Trophoblast cell (in vitro differentiated cells and primary cell): ENCODE measurements around the gene LRCOL1.
A peak's percentile ranks its signal among the peaks of the same experiment; 100 is the strongest.

Source experiments
- DNase-seq, 2 donors: peaks; one replicate each; pipeline ENCODE4 v3.0.0-alpha.2; 2016
- H2AFZ ChIP-seq: 2 replicates; pipeline ENCODE4 v1.6.1; 2013; ENCODE audit warnings: low read length, moderate library complexity, mild to moderate bottlenecking; ENCODE audit not compliant: insufficient read depth, poor library complexity
- H2AK5ac ChIP-seq: 2 replicates; pipeline ENCODE4 v1.6.1; 2013; ENCODE audit warnings: mild to moderate bottlenecking, low read length
- H2BK120ac ChIP-seq: 2 replicates; pipeline ENCODE4 v1.6.1; 2013; ENCODE audit warnings: low read length, mild to moderate bottlenecking, moderate library complexity; ENCODE audit not compliant: insufficient read depth, poor library complexity
- H2BK12ac ChIP-seq: 2 replicates; pipeline ENCODE4 v1.6.1; 2013; ENCODE audit warnings: mild to moderate bottlenecking, low read length, moderate library complexity
- H2BK5ac ChIP-seq: 2 replicates; pipeline ENCODE4 v1.6.1; 2013; ENCODE audit warnings: low read length, low read depth, moderate library complexity, mild to moderate bottlenecking; ENCODE audit not compliant: poor library complexity
- H3K14ac ChIP-seq: 2 replicates; pipeline ENCODE4 v1.6.1; 2013; ENCODE audit warnings: mild to moderate bottlenecking, low read length
- H3K18ac ChIP-seq: 2 replicates; pipeline ENCODE4 v1.6.1; 2013; ENCODE audit warnings: mild to moderate bottlenecking, low read length
- H3K23ac ChIP-seq: 2 replicates; pipeline ENCODE4 v1.6.1; 2013; ENCODE audit warnings: low read length
- H3K27ac ChIP-seq: 2 replicates; pipeline ENCODE4 v1.5.1; 2013; ENCODE audit warnings: low read depth, mild to moderate bottlenecking, inconsistent platforms, low read length, moderate library complexity
- H3K27me3 ChIP-seq: 2 replicates; pipeline ENCODE4 v1.6.1; 2013; ENCODE audit warnings: inconsistent platforms, mild to moderate bottlenecking, low read length, moderate library complexity; ENCODE audit not compliant: insufficient read depth
- H3K36me3 ChIP-seq, 2 experiments: 1 replicate in 1 of 2; 2 replicates in 1 of 2; pipeline ENCODE4 v1.6.1; 2013; ENCODE audit warnings: low read length in 2 of 2, mild to moderate bottlenecking in 2 of 2, moderate library complexity in 1 of 2; ENCODE audit not compliant: insufficient read depth in 2 of 2, control insufficient read depth in 1 of 2
- H3K4ac ChIP-seq: 2 replicates; pipeline ENCODE4 v1.6.1; 2013; ENCODE audit warnings: low read depth, mild to moderate bottlenecking, low read length, moderate library complexity
- H3K4me1 ChIP-seq, 2 experiments: 1 replicate in 1 of 2; 2 replicates in 1 of 2; pipeline ENCODE4 v1.6.1; 2013; ENCODE audit warnings: low read length in 2 of 2, mild to moderate bottlenecking in 2 of 2, moderate library complexity in 1 of 2; ENCODE audit not compliant: insufficient read depth in 2 of 2, control insufficient read depth in 1 of 2
- H3K4me2 ChIP-seq: 2 replicates; pipeline ENCODE4 v1.6.1; 2013; ENCODE audit warnings: inconsistent platforms, mild to moderate bottlenecking, low read length, moderate library complexity
- H3K4me3 ChIP-seq: 2 replicates; pipeline ENCODE4 v1.5.1; 2013; ENCODE audit warnings: mild to moderate bottlenecking, low read depth, low read length, inconsistent platforms
- H3K79me1 ChIP-seq: one replicate; pipeline ENCODE4 v1.6.1; 2013; ENCODE audit warnings: low read length
- H3K79me2 ChIP-seq: 2 replicates; pipeline ENCODE4 v1.6.1; 2013; ENCODE audit warnings: low read length, mild to moderate bottlenecking; ENCODE audit not compliant: control insufficient read depth, insufficient read depth, poor library complexity
- H3K9ac ChIP-seq: 2 replicates; pipeline ENCODE4 v1.6.1; 2013; ENCODE audit warnings: mild to moderate bottlenecking, low read length
- H3K9me3 ChIP-seq: 2 replicates; pipeline ENCODE4 v1.6.1; 2013; ENCODE audit warnings: low read depth, mild to moderate bottlenecking, control low read depth, inconsistent platforms, low read length; ENCODE audit not compliant: insufficient read depth
- H4K12ac ChIP-seq: 2 replicates; pipeline ENCODE4 v1.6.1; 2013; ENCODE audit warnings: low read depth, mild to moderate bottlenecking, low read length, moderate library complexity
- H4K8ac ChIP-seq: 2 replicates; pipeline ENCODE4 v1.6.1; 2013; ENCODE audit warnings: low read depth, mild to moderate bottlenecking, low read length, moderate library complexity
- H4K91ac ChIP-seq: one replicate; pipeline ENCODE4 v1.6.1; 2013; ENCODE audit warnings: low read depth, mild to moderate bottlenecking, low read length, moderate library complexity
- WGBS: extraction: QIAGEN DNeasy Blood & Tissue Kit; methylation state at CpG from one replicate; pipeline ENCODE4 v1.1.7; 2013; ENCODE audit warnings: missing lambda C conversion rate; ENCODE audit not compliant: insufficient read length, insufficient coverage; ENCODE audit errors: extremely low coverage; 5-methylcytosine and 5-hydroxymethylcytosine counted together

Gene LRCOL1

GRCh38 chr12:132595183-132595582 is 15.2 kb downstream of the LRCOL1 start:
- H3K18ac ChIP-seq: no peak overlapping the region
- no peak overlapping the region for H4K12ac ChIP-seq
- no peaks in the 10 kb centered on the region for H3K36me3 ChIP-seq
- no peaks in the 10 kb centered on the region for H3K27me3 ChIP-seq
- H3K79me2 ChIP-seq: no peaks in the 10 kb centered on the region
- no peak overlapping the region for H3K4me3 ChIP-seq
- no peak overlapping the region for H2BK5ac ChIP-seq
- H2AFZ ChIP-seq: no peak overlapping the region
- peaks cover 0 to 7% of the 10 kb centered on the region in 2 experiments for H3K4me1 ChIP-seq
- no peak overlapping the region for H3K9ac ChIP-seq
- H3K4me2 ChIP-seq: no peak overlapping the region
- H2BK120ac ChIP-seq: no peak overlapping the region
- no peak overlapping the region for H2BK12ac ChIP-seq
- no peak overlapping the region for H3K4ac ChIP-seq
- H3K23ac ChIP-seq: no peak overlapping the region
- H3K14ac ChIP-seq: no peak overlapping the region
- H3K79me1 ChIP-seq: no peaks in the 10 kb centered on the region
- no peak overlapping the region for H4K8ac ChIP-seq
- H3K9me3 ChIP-seq: peaks cover 3% of the 10 kb centered on the region
- WGBS: no CpG with 5 or more reads among the region's 11 CpGs
- DNase-seq: no peak
- H4K91ac ChIP-seq: no peak overlapping the region
- H2AK5ac ChIP-seq: no peak overlapping the region
- no peak overlapping the region for H3K27ac ChIP-seq

- WGBS: no CpG with 5 or more reads among the region's 11 CpGs
- Histone ChIP-seq H3K79me1 (no peaks in the 10 kb centered on the region), H3K14ac (no peak overlapping the region), H2AK5ac (no peak overlapping the region), H3K4ac (no peak overlapping the region), H2BK12ac (no peak overlapping the region), H3K9ac (no peak overlapping the region), H3K36me3 (no peaks in the 10 kb centered on the region), H3K79me2 (no peaks in the 10 kb centered on the region), H3K4me2 (no peak overlapping the region), H2BK120ac (no peak overlapping the region), H4K12ac (no peak overlapping the region), H3K23ac (no peak overlapping the region), H3K27ac (no peak overlapping the region), H4K8ac (no peak overlapping the region), H3K9me3 (peaks cover 9% of the 10 kb centered on the region), H3K4me3 (no peak overlapping the region), H3K18ac (no peak overlapping the region), H3K27me3 (peaks cover 2% of the 10 kb centered on the region), H4K91ac (no peak overlapping the region), H3K4me1 (peaks cover 0 to 7% of the 10 kb centered on the region in 2 experiments), H2AFZ (no peak overlapping the region), H2BK5ac (no peak overlapping the region)
- DNase-seq: peak; percentile 89 to 94
These were observed 16.4 kb downstream of the LRCOL1 start for GRCh38 chr12:132593938-132594358.

GRCh38 chr12:132593521-132593920 is 16.9 kb downstream of the LRCOL1 start:
- no peak overlapping the region for H2BK12ac ChIP-seq
- H3K23ac ChIP-seq: no peak overlapping the region
- H4K8ac ChIP-seq: no peak overlapping the region
- no peak overlapping the region for H3K27ac ChIP-seq
- no peak overlapping the region for H3K14ac ChIP-seq
- no peak overlapping the region for H3K4me2 ChIP-seq
- H2BK5ac ChIP-seq: no peak overlapping the region
- no peak overlapping the region for H4K91ac ChIP-seq
- no peak overlapping the region for H3K18ac ChIP-seq
- DNase-seq: peak; percentile 56 to 63
- no peak overlapping the region for H3K4me3 ChIP-seq
- H2AK5ac ChIP-seq: no peak overlapping the region
- peaks cover 0 to 5% of the 10 kb centered on the region in 2 experiments for H3K4me1 ChIP-seq
- H2BK120ac ChIP-seq: no peak overlapping the region
- peaks cover 11% of the 10 kb centered on the region for H3K9me3 ChIP-seq
- H3K27me3 ChIP-seq: peaks cover 3% of the 10 kb centered on the region
- no peaks in the 10 kb centered on the region for H3K79me1 ChIP-seq
- H3K36me3 ChIP-seq: no peaks in the 10 kb centered on the region
- H3K9ac ChIP-seq: no peak overlapping the region
- H2AFZ ChIP-seq: no peak overlapping the region
- no CpG with 5 or more reads among the region's 18 CpGs for WGBS
- H4K12ac ChIP-seq: no peak overlapping the region
- no peaks in the 10 kb centered on the region for H3K79me2 ChIP-seq
- H3K4ac ChIP-seq: no peak overlapping the region

GRCh38 chr12:132593071-132593470 is 17.3 kb downstream of the LRCOL1 start:
- Histone ChIP-seq H3K36me3 (no peaks in the 10 kb centered on the region), H3K79me2 (no peaks in the 10 kb centered on the region), H2BK12ac (no peak overlapping the region), H4K8ac (no peak overlapping the region), H3K27me3 (peaks cover 6% of the 10 kb centered on the region), H3K79me1 (no peaks in the 10 kb centered on the region), H4K91ac (no peak overlapping the region), H4K12ac (no peak overlapping the region), H3K14ac (no peak overlapping the region), H3K27ac (no peak overlapping the region), H2AFZ (no peak overlapping the region), H2BK5ac (no peak overlapping the region), H3K9me3 (peaks cover 11% of the 10 kb centered on the region), H3K4ac (no peak overlapping the region), H3K4me3 (no peak overlapping the region), H2AK5ac (no peak overlapping the region), H3K18ac (no peak overlapping the region), H2BK120ac (no peak overlapping the region), H3K4me2 (no peak overlapping the region), H3K9ac (no peak overlapping the region), H3K23ac (no peak overlapping the region), H3K4me1 (peaks cover 0 to 5% of the 10 kb centered on the region in 2 experiments)
- no peak for DNase-seq
- WGBS: no CpG with 5 or more reads among the region's 21 CpGs
